ENCODE data around the gene FAM47E. TPM values are rescaled to one million over a fixed set of nuclear protein-coding genes. Genes with fewer than 3 reads are reported as not detected.

The FAM47E gene
- polyA plus RNA-seq, 1 donor from 2014 or later: 3.7 TPM

Other genes with a start within 250 kb of the FAM47E start
- gene CXCL9, start 244.2 kb upstream of the FAM47E start, polyA plus RNA-seq: not detected in 2 replicates
- not detected in 2 replicates for gene CXCL10, start 228.2 kb upstream of the FAM47E start, polyA plus RNA-seq
- gene CXCL11, start 215.7 kb upstream of the FAM47E start, polyA plus RNA-seq: 0.18 and 0.33 TPM in 2 replicates
- 0.25 TPM in 1 of 2 replicates, not detected in the other for gene ART3, start 177.0 kb upstream of the FAM47E start, polyA plus RNA-seq
- 103 and 123 TPM in 2 replicates for gene NUP54, start 103.3 kb upstream of the FAM47E start, polyA plus RNA-seq
- 235 and 256 TPM in 2 replicates for gene SCARB2, start 37.9 kb upstream of the FAM47E start, polyA plus RNA-seq
- gene STBD1, start 55.0 kb downstream of the FAM47E start, polyA plus RNA-seq: 0.22 TPM in 1 of 2 replicates, not detected in the other
- not detected in 2 replicates for gene CCDC158, start 169.4 kb downstream of the FAM47E start, polyA plus RNA-seq
- 2.7 and 8.0 TPM in 2 replicates for gene SHROOM3, start 183.5 kb downstream of the FAM47E start, polyA plus RNA-seq

All from neural cell (in vitro differentiated cells).